RWPE2 (cell line): ENCODE measurements around the gene GSTA4.

Source experiments
- ATAC-seq: fragments of 200-7000 bp; cut with Tn5 transposase; 3 replicates; pipeline ENCODE4 v1.9.1; 2021; ENCODE audit warnings: low read depth
- DNase-seq: peaks from one replicate; pipeline ENCODE4 v3.0.0-alpha.2; 2020; ENCODE audit warnings: low spot score
- H3K27ac ChIP-seq: fragments of 450-650 bp; 2 replicates; pipeline ENCODE4 v1.5.1; 2017; ENCODE audit warnings: mild to moderate bottlenecking; ENCODE audit not compliant: poor library complexity, severe bottlenecking
- H3K27me3 ChIP-seq: fragments of 250-450 bp; sonication (Bioruptor Pico); 2 replicates; pipeline ENCODE4 v1.5.1; 2021; ENCODE audit warnings: mild to moderate bottlenecking, moderate library complexity; ENCODE audit not compliant: insufficient read depth, poor library complexity, severe bottlenecking
- H3K36me3 ChIP-seq: fragments of 250-450 bp; sonication (Bioruptor Pico); 2 replicates; pipeline ENCODE4 v1.5.1; 2020; ENCODE audit warnings: low read depth, mild to moderate bottlenecking, moderate library complexity
- H3K4me1 ChIP-seq: fragments of 250-450 bp; sonication (Bioruptor Pico); 2 replicates; pipeline ENCODE4 v1.5.1; 2021; ENCODE audit warnings: mild to moderate bottlenecking, moderate library complexity; ENCODE audit not compliant: insufficient read depth, poor library complexity, severe bottlenecking
- H3K4me3 ChIP-seq: fragments of 250-450 bp; sonication (Bioruptor Pico); 2 replicates; pipeline ENCODE4 v1.5.1; 2021; ENCODE audit warnings: mild to moderate bottlenecking, moderate library complexity; ENCODE audit not compliant: severe bottlenecking
- H3K9me3 ChIP-seq: fragments of 250-450 bp; sonication (Bioruptor Pico); 2 replicates; pipeline ENCODE4 v1.5.1; 2021; ENCODE audit warnings: mild to moderate bottlenecking, moderate library complexity; ENCODE audit not compliant: severe bottlenecking
- CTCF ChIP-seq: fragments of 450-650 bp; IDR thresholded peaks from one replicate; pipeline ENCODE4 v1.5.1; 2017; ENCODE audit warnings: mild to moderate bottlenecking, moderate library complexity; ENCODE audit not compliant: poor library complexity, severe bottlenecking

GSTA4 gene

GRCh38 chr6:52933778-52934177, 61.3 kb downstream of the GSTA4 start:
- H3K36me3 ChIP-seq = no peaks in the 10 kb centered on the region
- no peak for ATAC-seq
- DNase-seq = no peak
- H3K4me3 ChIP-seq = no peak overlapping the region
- peaks cover 16% of the 10 kb centered on the region for H3K4me1 ChIP-seq
- no peak overlapping the region for H3K27ac ChIP-seq
- no peaks in the 10 kb centered on the region for H3K27me3 ChIP-seq
- no peaks in the 10 kb centered on the region for H3K9me3 ChIP-seq
- TF ChIP-seq CTCF = no peak

- no peak for TF ChIP-seq CTCF
- H3K4me1 ChIP-seq = peaks cover 19% of the 10 kb centered on the region
- no peaks in the 10 kb centered on the region for H3K27me3 ChIP-seq
Measured at GRCh38 chr6:52931351-52931750, 63.7 kb downstream of the GSTA4 start.

GRCh38 chr6:52929321-52930164, 65.5 kb downstream of the GSTA4 start:
- peaks cover 31% of the 10 kb centered on the region for H3K4me1 ChIP-seq
- no peak for TF ChIP-seq CTCF
- H3K4me3 ChIP-seq = no peak overlapping the region
- ATAC-seq (peak; percentile 96), DNase-seq (peak; percentile 83)
- no peaks in the 10 kb centered on the region for H3K27me3 ChIP-seq
- H3K9me3 ChIP-seq = no peaks in the 10 kb centered on the region
- H3K36me3 ChIP-seq = no peaks in the 10 kb centered on the region
- peak overlapping the region; percentile 74 for H3K27ac ChIP-seq

More at GRCh38 chr6:52931351-52931750, 63.7 kb downstream of the GSTA4 start:
- Histone ChIP-seq H3K27ac (no peak overlapping the region), H3K4me3 (no peak overlapping the region), H3K9me3 (no peaks in the 10 kb centered on the region), H3K36me3 (no peaks in the 10 kb centered on the region)
- ATAC-seq (no peak), DNase-seq (no peak)
